ENCODE data around the gene DLG5. TPM values are rescaled to one million over a fixed set of nuclear protein-coding genes. Genes with fewer than 3 reads are reported as not detected.

DLG5 gene
- 10 to 100 TPM in 6 of 9 donors, 1 to 10 TPM in 3; 7.6 to 27.1 (median 13.6) TPM for total RNA-seq
- 10 to 100 TPM in 1 of 2 donors, 1 to 10 TPM in 1; 5.2 to 12.8 TPM for polyA plus RNA-seq
- long read RNA-seq, donor 1, partial matches to known transcripts = 2 of 2 reads
- long read RNA-seq, donor 1, other reads (novel, unspliced or antisense) = 0 of 2 reads
- long read RNA-seq, donor 2, partial matches to known transcripts = 4 of 7 reads
- long read RNA-seq, donor 2, other reads (novel, unspliced or antisense) = 1 of 7 reads
- long read RNA-seq, donor 3, partial matches to known transcripts = 7 of 15 reads
- long read RNA-seq, donor 3, other reads (novel, unspliced or antisense) = 6 of 15 reads

- Histone ChIP-seq H3K27me3 (peaks cover 0 to 23% (median 0%) of the 10 kb centered on the region in 9 donors), H3K9me3 (peaks cover 0 to 3% (median 0%) of the 10 kb centered on the region in 12 donors), H3K4me1 (peaks cover 0 to 33% (median 23%) of the 10 kb centered on the region in 12 donors), H3K4me3 (peak within 1 kb of the TSS; percentile 55 to 98 (median 68)), H3K36me3 (no peaks in the 10 kb centered on the region), H3K27ac (peak within 1 kb of the TSS in 11 of 12 donors; percentile 17 to 89 (median 59))
- DNase-seq (peak; percentile 66 to 85 (median 71)), ATAC-seq (peak; percentile 69 to 89 (median 84))
- 0 to 1% (median 1%) methylated on average over 25 to 92 of the region's 95 CpGs for WGBS, 4 donors
- intact Hi-C loops (cut with DNase I) = loop anchor here in 5 of 10 donors (1.0 to 10.0 kb wide), 5 partner anchors 46 to 80 kb away; no protein-coding TSS in a partner anchor
- TF ChIP-seq CTCF (IDR thresholded peaks at IDR 0.05) (peak in 1 of 12 donors; percentile 7), POLR2A (IDR thresholded peaks at IDR 0.05) (peak in 1 of 2 donors; percentile 13)
Measured at GRCh38 chr10:77926566-77927401, at the start of gene DLG5. DLG5 (minus strand) TSS chr10:77926755; CDS start chr10:77926520, 235 bp downstream.

- peaks cover 0 to 18% (median 12%) of the 10 kb centered on the region in 12 donors for H3K4me1 ChIP-seq
Measured at GRCh38 chr10:77975086-77975666, 48.6 kb upstream of the DLG5 start.

GRCh38 chr10:77974396-77975074, 48.0 kb upstream of the DLG5 start:
- no peaks in the 10 kb centered on the region for H3K27me3 ChIP-seq
- intact Hi-C loops (cut with DNase I) = loop anchor here in 7 of 10 donors (5.0 to 10.0 kb wide), 4 partner anchors 47 to 132 kb away; partner anchors contain the start of gene DLG5 (in 2 of the 7)
- no peaks in the 10 kb centered on the region for H3K9me3 ChIP-seq
- 82 to 88% (median 85%) methylated on average over 8 of the region's 8 CpGs for WGBS, 4 donors
- peaks cover 2 to 42% (median 34%) of the 10 kb centered on the region in 9 donors for H3K36me3 ChIP-seq
- TF ChIP-seq CTCF (IDR thresholded peaks at IDR 0.05) = peak in 1 of 12 donors; percentile 25
- TF ChIP-seq POLR2A (IDR thresholded peaks at IDR 0.05) = no peak
- peaks cover 0 to 18% (median 12%) of the 10 kb centered on the region in 12 donors for H3K4me1 ChIP-seq
- H3K27ac ChIP-seq = peak overlapping the region in 1 of 12 donors; percentile 88
- ATAC-seq = no peak
- no peak for DNase-seq
- H3K4me3 ChIP-seq = no peak overlapping the region

More at GRCh38 chr10:77975086-77975666, 48.6 kb upstream of the DLG5 start:
- ATAC-seq (no peak), DNase-seq (no peak)
- H3K9me3 ChIP-seq = no peaks in the 10 kb centered on the region
- intact Hi-C loops (cut with DNase I) = loop anchor here in 4 of 10 donors (5.0 to 10.0 kb wide), 3 partner anchors 128 to 133 kb away; no protein-coding TSS in a partner anchor
- no peaks in the 10 kb centered on the region for H3K27me3 ChIP-seq
- TF ChIP-seq CTCF (IDR thresholded peaks at IDR 0.05) (no peak), POLR2A (IDR thresholded peaks at IDR 0.05) (no peak)
- peak overlapping the region in 1 of 12 donors; percentile 88 for H3K27ac ChIP-seq
- H3K4me3 ChIP-seq = no peak overlapping the region
- WGBS, 4 donors = 85 to 88% (median 87%) methylated on average over 9 of the region's 9 CpGs
- H3K36me3 ChIP-seq = peaks cover 2 to 49% (median 40%) of the 10 kb centered on the region in 9 donors

All from heart left ventricle (tissue), 16 donors.